ENCODE data around the gene MLXIPL.

The MLXIPL gene

GRCh38 chr7:73565675-73566340, 58.5 kb downstream of the MLXIPL start:
- Histone ChIP-seq H3K27me3 (replicated peaks) (no peaks in the 10 kb centered on the region), H3K4me3 (ENCODE audit: low read depth, low read length) (no peak overlapping the region), H3K36me3 (replicated peaks) (peaks cover 19% of the 10 kb centered on the region), H3K27ac (no peak overlapping the region)
- DNase-seq: no peak
- in situ Hi-C loops (cut with HindIII; ENCODE audit: low pct_ligation_motif_present, low sequenced_read_pairs): no loop called here
- TF ChIP-seq, protein P1, sequence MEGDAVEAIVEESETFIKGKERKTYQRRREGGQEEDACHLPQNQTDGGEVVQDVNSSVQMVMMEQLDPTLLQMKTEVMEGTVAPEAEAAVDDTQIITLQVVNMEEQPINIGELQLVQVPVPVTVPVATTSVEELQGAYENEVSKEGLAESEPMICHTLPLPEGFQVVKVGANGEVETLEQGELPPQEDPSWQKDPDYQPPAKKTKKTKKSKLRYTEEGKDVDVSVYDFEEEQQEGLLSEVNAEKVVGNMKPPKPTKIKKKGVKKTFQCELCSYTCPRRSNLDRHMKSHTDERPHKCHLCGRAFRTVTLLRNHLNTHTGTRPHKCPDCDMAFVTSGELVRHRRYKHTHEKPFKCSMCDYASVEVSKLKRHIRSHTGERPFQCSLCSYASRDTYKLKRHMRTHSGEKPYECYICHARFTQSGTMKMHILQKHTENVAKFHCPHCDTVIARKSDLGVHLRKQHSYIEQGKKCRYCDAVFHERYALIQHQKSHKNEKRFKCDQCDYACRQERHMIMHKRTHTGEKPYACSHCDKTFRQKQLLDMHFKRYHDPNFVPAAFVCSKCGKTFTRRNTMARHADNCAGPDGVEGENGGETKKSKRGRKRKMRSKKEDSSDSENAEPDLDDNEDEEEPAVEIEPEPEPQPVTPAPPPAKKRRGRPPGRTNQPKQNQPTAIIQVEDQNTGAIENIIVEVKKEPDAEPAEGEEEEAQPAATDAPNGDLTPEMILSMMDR (IDR thresholded peaks at IDR 0.05; ENCODE audit: low read depth, low read length, missing control alignments): no peak

GRCh38 chr7:73560109-73560835, 64.0 kb downstream of the MLXIPL start:
- in situ Hi-C loops (cut with HindIII; ENCODE audit: low pct_ligation_motif_present, low sequenced_read_pairs): no loop called here
- DNase-seq: peak; percentile 87
- H3K27ac ChIP-seq: no peak overlapping the region

GRCh38 chr7:73557397-73558257, 66.7 kb downstream of the MLXIPL start, which contains the start of gene BCL7B:
Gene BCL7B (minus strand): TSS chr7:73557690. CDS start chr7:73557578, 112 bp downstream.
- Histone ChIP-seq H3K4me3 (ENCODE audit: low read depth, low read length) (peak within 1 kb of the TSS; percentile 82), H3K27me3 (replicated peaks) (no peaks in the 10 kb centered on the region), H3K27ac (peak within 1 kb of the TSS; percentile 97), H3K36me3 (replicated peaks) (no peaks in the 10 kb centered on the region)
- DNase-seq: peak; percentile 25
- TF ChIP-seq, protein P1 (IDR thresholded peaks at IDR 0.05; ENCODE audit: low read depth, low read length, missing control alignments): no peak
- in situ Hi-C loops (cut with HindIII; ENCODE audit: low pct_ligation_motif_present, low sequenced_read_pairs): no loop called here

More at GRCh38 chr7:73560109-73560835, 64.0 kb downstream of the MLXIPL start:
- Histone ChIP-seq H3K36me3 (replicated peaks) (no peaks in the 10 kb centered on the region), H3K27me3 (replicated peaks) (no peaks in the 10 kb centered on the region), H3K4me3 (ENCODE audit: low read depth, low read length) (no peak overlapping the region)
- TF ChIP-seq, protein P1 (IDR thresholded peaks at IDR 0.05; ENCODE audit: low read depth, low read length, missing control alignments): no peak

GRCh38 chr7:73557108-73557396, 67.3 kb downstream of the MLXIPL start:
- Histone ChIP-seq H3K27me3 (replicated peaks) (no peaks in the 10 kb centered on the region), H3K36me3 (replicated peaks) (peaks cover 2% of the 10 kb centered on the region), H3K27ac (peak overlapping the region; percentile 97), H3K4me3 (ENCODE audit: low read depth, low read length) (peak overlapping the region; percentile 82)
- in situ Hi-C loops (cut with HindIII; ENCODE audit: low pct_ligation_motif_present, low sequenced_read_pairs): no loop called here
- TF ChIP-seq, protein P1 (IDR thresholded peaks at IDR 0.05; ENCODE audit: low read depth, low read length, missing control alignments): no peak
- peak; percentile 80 for DNase-seq

DNA sequence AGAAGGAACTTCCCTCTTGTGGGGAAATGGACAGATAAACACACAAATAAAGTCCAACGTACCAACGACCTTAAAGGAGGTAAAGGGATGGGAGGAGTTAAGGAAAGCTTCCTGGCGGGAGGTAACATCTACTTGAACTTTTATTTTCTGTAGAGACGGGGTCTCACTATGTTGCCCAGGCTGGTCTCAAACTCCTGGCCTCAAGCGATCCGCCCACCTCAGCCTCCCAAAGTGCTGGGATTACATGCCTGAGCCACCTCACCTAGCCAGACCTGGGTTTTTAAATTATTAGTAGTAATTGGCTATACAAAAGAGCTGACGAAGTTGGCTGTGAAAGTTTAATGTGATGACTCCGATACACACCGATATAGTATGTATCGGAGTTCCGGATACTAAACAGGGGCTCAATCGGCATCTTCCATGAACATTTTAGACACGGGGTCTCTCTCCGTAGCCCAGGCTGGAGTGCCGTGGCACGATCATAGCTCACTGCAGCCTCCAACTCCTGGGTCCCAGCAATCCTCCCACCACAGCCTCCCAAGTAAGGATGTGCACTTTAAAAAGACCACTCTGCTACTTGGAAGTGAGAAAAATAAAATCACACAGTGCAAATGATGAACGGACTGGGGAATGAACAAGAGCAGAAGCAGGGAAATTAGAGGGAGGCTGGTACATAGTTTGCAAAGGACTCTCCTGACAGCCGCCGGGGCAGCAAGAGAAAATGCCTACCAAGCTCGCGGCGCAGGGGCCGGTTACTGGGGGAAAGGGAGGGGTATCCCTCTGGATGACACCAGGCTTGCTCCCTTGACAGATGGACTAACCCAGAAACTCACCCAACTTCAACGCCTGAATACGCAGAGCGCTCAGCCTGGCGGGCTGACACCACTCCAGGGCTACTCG, 67.9 kb downstream of the MLXIPL start:
- DNase-seq: no peak
- TF ChIP-seq, protein P1 (IDR thresholded peaks at IDR 0.05; ENCODE audit: low read depth, low read length, missing control alignments): no peak
- in situ Hi-C loops (cut with HindIII; ENCODE audit: low pct_ligation_motif_present, low sequenced_read_pairs): no loop called here
- Histone ChIP-seq H3K36me3 (replicated peaks) (peaks cover 7% of the 10 kb centered on the region), H3K4me3 (ENCODE audit: low read depth, low read length) (peak overlapping the region; percentile 82), H3K27ac (peak overlapping the region; percentile 97), H3K27me3 (replicated peaks) (no peaks in the 10 kb centered on the region)

All from brain microvascular endothelial cell (primary cell).